NT2/D1 (cell line): ENCODE results near the gene DNAJC16.

ENCODE experiments used
- DNase-seq: peaks from one replicate; pipeline ENCODE4 v3.0.0-alpha.2; 2011; ENCODE audit warnings: low read depth, low spot score
- H3K27me3 ChIP-seq: 2 replicates; pipeline ENCODE4 v1.6.0; 2011; ENCODE audit warnings: mild to moderate bottlenecking; ENCODE audit not compliant: insufficient read length, insufficient read depth
- H3K36me3 ChIP-seq: 2 replicates; pipeline ENCODE4 v1.6.1; 2011; ENCODE audit warnings: mild to moderate bottlenecking, low read length, mixed read lengths; ENCODE audit not compliant: insufficient read depth, insufficient read length
- H3K4me1 ChIP-seq: 2 replicates; pipeline ENCODE4 v1.5.1; 2011; ENCODE audit not compliant: insufficient read depth, insufficient read length
- H3K4me3 ChIP-seq: 2 replicates; pipeline ENCODE4 v1.5.1; 2011; ENCODE audit warnings: low read depth; ENCODE audit not compliant: insufficient read length
- H3K9ac ChIP-seq: 2 replicates; pipeline ENCODE4 v1.6.0; 2011; ENCODE audit warnings: low read depth; ENCODE audit not compliant: insufficient read length
- H3K9me3 ChIP-seq: 2 replicates; pipeline ENCODE4 v1.5.1; 2011; ENCODE audit warnings: mild to moderate bottlenecking, low read length; ENCODE audit not compliant: insufficient read depth
- SUZ12 ChIP-seq: IDR thresholded peaks from 2 replicates; pipeline ENCODE4 v1.6.1; 2011; ENCODE audit not compliant: insufficient read length, insufficient read depth; ENCODE audit errors: extremely low read depth
- YY1 ChIP-seq: IDR thresholded peaks from 2 replicates; pipeline ENCODE4 v1.6.1; 2011; ENCODE audit not compliant: insufficient read length, insufficient read depth
- ZNF274 ChIP-seq: IDR thresholded peaks from 2 replicates; pipeline ENCODE4 v1.6.1; 2011; ENCODE audit warnings: mild to moderate bottlenecking, low read depth, low read length

Gene DNAJC16

GRCh38 chr1:15568387-15569073, 41.9 kb downstream of the DNAJC16 start:
- no peaks in the 10 kb centered on the region for H3K9me3 ChIP-seq
- H3K4me1 ChIP-seq, result no peaks in the 10 kb centered on the region
- no peaks in the 10 kb centered on the region for H3K27me3 ChIP-seq
- TF ChIP-seq YY1, result no peak
- TF ChIP-seq SUZ12, result no peak
- no peak for TF ChIP-seq ZNF274
- no peak overlapping the region for H3K4me3 ChIP-seq
- no peak for DNase-seq
- H3K36me3 ChIP-seq, result peaks cover 74% of the 10 kb centered on the region
- no peak overlapping the region for H3K9ac ChIP-seq

DNA sequence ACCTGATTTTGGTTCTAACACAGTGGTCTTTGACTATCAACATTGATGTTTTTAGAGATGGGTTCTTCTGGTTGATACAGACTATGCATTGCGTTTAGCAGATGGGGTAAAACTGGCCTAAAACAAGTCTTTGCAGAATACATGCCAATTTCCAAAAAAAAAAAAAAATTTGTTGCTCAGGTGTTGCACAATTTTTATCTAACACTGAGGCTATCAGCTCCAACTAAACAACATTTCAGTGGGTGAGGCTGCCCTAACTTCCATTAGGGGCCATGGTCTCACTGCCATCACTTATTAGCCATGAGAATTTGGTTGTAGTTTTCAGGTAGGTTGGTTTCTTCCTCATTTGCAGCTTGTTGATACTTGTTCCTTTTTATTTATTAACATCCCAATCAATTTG, 44.2 kb downstream of the DNAJC16 start:
- Histone ChIP-seq H3K9ac (no peak overlapping the region), H3K4me3 (no peak overlapping the region), H3K9me3 (no peaks in the 10 kb centered on the region), H3K36me3 (peaks cover 65% of the 10 kb centered on the region), H3K4me1 (no peaks in the 10 kb centered on the region), H3K27me3 (no peaks in the 10 kb centered on the region)
- TF ChIP-seq YY1 (no peak), SUZ12 (no peak), ZNF274 (no peak)
- no peak for DNase-seq

GRCh38 chr1:15571266-15571665, 44.6 kb downstream of the DNAJC16 start:
- Histone ChIP-seq H3K9me3 (no peaks in the 10 kb centered on the region), H3K9ac (no peak overlapping the region), H3K4me1 (no peaks in the 10 kb centered on the region), H3K27me3 (no peaks in the 10 kb centered on the region), H3K36me3 (peaks cover 61% of the 10 kb centered on the region), H3K4me3 (no peak overlapping the region)
- no peak for TF ChIP-seq SUZ12
- TF ChIP-seq YY1, result no peak
- no peak for TF ChIP-seq ZNF274
- DNase-seq, result no peak

DNA sequence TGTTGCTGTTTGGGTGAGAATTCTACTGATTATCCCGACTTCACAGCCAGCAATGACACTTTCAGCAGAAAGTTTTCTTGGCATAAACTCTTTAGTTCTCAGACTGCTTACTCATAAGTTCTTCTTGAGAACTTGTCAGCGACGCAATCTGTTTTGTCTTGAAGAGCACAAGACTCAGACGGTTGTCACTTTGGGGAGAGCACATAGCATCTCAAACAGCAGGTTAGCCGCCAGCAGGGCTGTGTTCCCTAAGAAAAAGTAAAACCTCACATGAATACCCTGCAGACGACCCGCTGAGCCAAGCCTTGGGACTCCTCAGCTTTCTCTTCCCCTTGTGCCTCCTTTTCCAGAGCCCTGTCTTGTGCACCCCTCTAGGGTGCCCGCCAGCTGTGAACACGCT, 46.8 kb downstream of the DNAJC16 start:
- Histone ChIP-seq H3K27me3 (no peaks in the 10 kb centered on the region), H3K9ac (no peak overlapping the region), H3K4me3 (no peak overlapping the region), H3K9me3 (no peaks in the 10 kb centered on the region), H3K36me3 (peaks cover 38% of the 10 kb centered on the region), H3K4me1 (no peaks in the 10 kb centered on the region)
- TF ChIP-seq ZNF274 (no peak), YY1 (no peak), SUZ12 (no peak)
- no peak for DNase-seq

GRCh38 chr1:15574741-15575140, 48.1 kb downstream of the DNAJC16 start:
- Histone ChIP-seq H3K9me3 (no peaks in the 10 kb centered on the region), H3K9ac (no peak overlapping the region), H3K4me1 (no peaks in the 10 kb centered on the region), H3K36me3 (peaks cover 27% of the 10 kb centered on the region), H3K27me3 (no peaks in the 10 kb centered on the region), H3K4me3 (no peak overlapping the region)
- no peak for DNase-seq
- TF ChIP-seq YY1 (no peak), ZNF274 (no peak), SUZ12 (no peak)

DNA sequence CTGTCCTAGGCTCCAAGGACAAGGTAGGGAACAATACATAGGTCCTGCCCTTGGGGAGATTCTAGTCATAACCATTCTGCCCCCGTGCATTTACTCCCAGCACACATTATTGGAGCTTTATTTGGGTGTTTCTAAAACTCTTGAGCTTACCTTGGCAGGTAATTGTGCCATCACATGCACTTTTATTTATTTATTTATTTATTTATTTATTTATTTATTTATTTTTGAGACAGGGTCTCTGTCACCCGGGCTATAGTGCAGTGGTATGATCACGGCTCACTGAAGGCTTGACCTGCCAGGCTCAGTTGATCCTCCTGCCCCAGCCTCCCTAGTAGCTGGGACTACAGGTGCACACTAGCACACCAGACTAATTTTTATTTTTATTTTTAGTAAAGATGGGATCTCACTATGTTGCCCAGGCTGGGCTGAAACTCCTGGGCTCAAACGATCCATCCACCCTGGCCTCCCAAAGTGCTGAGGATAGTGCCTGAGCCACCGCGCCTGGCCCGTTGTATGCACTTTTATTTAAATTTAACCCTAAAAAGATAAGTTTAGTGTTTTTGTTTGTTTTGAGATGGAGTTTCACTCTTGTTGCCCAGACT, 49.0 kb downstream of the DNAJC16 start:
- no peaks in the 10 kb centered on the region for H3K4me1 ChIP-seq
- H3K27me3 ChIP-seq, result no peaks in the 10 kb centered on the region
- H3K4me3 ChIP-seq, result no peak overlapping the region
- H3K36me3 ChIP-seq, result peaks cover 19% of the 10 kb centered on the region
- DNase-seq, result no peak
- H3K9me3 ChIP-seq, result no peaks in the 10 kb centered on the region
- no peak for TF ChIP-seq YY1
- H3K9ac ChIP-seq, result no peak overlapping the region

DNA sequence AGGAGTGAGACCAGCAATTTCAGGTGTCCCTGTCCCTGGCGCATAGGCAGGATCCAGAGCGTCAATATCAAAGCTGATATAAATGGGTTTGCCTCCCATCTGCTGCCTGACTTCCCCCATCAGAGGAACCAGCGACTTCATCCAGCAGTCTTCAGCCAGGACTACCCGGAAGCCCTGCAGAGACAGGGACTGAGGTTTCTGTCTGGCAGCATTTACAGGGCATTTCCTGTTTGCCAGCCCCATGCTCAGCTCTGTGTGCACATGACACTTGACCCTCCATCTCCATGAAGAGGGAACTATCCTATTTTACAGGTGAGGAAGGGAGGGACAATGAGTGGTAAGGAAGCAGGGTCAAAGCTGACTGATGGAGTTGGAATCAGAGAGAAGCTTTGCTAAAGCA, 51.0 kb downstream of the DNAJC16 start:
- H3K9ac ChIP-seq, result no peak overlapping the region
- no peaks in the 10 kb centered on the region for H3K4me1 ChIP-seq
- no peaks in the 10 kb centered on the region for H3K9me3 ChIP-seq
- peaks cover 9% of the 10 kb centered on the region for H3K36me3 ChIP-seq
- TF ChIP-seq ZNF274 (no peak), YY1 (no peak), SUZ12 (no peak)
- no peak for DNase-seq
- H3K27me3 ChIP-seq, result no peaks in the 10 kb centered on the region
- no peak overlapping the region for H3K4me3 ChIP-seq
